AG08395 (cell line): ENCODE measurements around the gene LRRC32.
A peak's percentile ranks its signal among the peaks of the same experiment; 100 is the strongest.

Source experiments
- DNase-seq: peaks from one replicate; pipeline ENCODE4 v3.0.0; 2012; ENCODE audit warnings: mixed read lengths, low spot score

The LRRC32 gene

DNA sequence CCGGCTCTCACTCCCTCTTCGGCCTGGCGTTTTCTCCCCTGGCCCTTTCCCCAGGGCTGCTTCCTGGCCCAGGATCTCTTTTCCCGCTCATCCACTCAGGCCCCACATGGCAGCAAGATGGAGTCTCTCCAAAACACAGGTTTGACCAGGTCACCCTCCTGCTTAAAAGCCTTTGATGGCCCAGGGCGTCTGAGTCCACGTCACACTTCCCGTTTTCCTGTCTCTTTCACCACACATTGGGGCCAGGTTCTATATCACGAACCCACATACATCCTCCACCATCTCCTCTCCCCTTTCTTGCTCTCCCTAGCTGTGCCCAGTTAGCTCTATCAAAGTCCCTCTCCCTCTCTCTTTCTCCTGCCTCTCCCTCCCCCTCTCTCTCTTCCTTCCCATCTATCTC, 7.8 kb upstream of the LRRC32 start:
- DNase-seq: no peak

DNA sequence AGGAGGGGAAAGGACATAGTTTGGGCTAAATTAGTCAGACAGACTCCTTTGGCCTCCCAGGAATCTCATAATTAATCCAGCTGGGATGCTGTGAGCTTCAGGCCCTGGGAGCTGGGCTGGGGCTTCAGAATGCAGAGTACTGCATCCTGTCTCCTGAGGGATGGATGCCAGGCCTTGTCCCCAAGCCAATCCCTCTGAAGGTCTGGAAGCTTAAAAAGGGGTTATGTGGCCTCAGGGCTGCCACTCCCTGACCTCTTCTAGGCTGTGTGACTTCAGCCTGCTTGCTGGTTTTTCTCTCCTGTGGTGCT, 6.9 kb upstream of the LRRC32 start:
- DNase-seq: peak; percentile 47

- DNase-seq: no peak
Observed at GRCh38 chr11:76676636-76677457, 6.3 kb upstream of the LRRC32 start.

DNA sequence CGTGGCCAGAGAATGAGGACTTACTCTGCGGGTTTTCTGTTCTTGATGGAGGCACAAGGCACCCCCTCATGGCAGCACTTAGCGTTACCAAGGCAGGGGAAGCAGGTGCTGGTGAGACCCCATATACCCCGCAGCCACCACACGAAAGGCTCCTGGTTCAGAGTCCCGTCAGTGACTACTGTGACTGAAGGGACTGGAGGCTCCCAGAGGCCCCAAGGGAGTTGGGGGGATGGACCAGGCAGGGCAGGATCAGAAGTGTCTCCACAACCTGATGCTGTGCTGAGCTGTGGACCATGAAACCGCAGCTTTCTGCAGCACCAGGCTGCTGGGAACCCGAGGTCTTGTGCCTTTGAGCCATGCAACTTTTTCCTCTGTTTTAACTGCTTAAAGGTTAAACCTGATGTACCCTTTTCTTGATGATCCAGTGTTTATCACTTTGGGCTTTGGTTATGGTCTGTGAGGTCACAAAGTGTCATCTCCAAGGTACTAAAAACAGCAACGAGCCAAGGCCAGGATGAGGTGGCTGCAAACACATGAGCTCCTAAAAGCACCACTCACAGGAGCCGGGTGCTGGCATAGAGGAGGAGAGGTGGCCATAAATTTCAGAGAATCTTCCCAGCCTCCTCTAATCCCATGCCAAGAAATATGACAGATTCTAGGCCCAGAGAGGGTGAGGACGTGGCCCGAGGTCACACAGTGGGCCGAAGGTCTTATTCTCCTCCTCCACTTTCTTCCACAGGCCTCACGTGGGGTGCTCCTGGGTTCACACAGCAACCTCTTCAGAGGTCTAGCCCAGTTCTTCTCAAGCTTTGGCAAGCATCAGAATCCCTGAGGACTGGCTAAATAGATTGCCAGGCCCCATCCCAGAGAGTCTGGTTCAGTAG, 4.2 kb upstream of the LRRC32 start:
- no peak for DNase-seq

DNA sequence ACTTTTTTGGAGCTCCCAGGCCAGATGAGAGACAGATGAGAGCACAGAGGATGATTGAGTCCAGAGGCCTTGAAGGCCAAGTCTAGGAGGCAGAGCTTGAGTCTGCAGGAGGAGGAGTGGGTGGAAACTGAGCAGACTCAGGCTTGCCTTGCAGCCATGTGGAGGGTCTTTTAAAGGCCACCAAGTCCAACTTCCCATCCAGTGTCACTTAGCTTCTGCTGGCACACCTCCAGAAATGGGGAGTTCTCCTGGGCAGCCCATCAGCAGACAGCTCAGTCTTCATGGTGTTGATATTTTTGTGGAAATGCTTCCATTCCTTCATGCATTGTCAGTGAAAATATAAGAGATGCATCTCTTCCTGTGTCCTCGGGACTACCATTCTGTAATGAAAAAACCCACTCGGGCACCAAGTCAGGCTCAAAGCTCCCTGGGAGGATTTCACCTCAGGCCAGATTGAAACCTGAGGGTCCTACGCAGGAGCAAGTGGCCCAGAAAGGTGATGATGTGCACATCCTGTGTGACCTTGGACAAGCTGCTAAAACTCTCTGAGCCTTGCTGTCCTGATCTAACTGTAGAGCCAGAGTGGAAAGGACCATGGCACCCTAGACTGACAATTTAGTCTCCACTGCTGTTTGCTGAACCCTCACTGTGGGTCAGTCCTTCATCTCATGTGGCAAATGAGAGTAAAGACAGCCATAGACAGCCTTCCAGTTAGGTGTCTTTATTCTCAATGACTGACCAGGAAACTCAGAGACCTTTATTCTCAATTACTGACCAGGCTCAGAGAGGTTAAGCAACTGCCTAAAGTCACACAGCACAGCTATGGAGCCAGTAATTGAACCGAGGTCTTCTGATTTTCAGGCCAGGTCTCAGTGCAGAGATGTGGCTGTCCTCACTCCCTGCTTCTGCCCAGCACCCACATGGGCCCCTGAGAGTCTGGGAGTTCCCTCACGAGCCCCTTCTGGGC, 2.9 kb upstream of the LRRC32 start:
- DNase-seq: no peak

DNA sequence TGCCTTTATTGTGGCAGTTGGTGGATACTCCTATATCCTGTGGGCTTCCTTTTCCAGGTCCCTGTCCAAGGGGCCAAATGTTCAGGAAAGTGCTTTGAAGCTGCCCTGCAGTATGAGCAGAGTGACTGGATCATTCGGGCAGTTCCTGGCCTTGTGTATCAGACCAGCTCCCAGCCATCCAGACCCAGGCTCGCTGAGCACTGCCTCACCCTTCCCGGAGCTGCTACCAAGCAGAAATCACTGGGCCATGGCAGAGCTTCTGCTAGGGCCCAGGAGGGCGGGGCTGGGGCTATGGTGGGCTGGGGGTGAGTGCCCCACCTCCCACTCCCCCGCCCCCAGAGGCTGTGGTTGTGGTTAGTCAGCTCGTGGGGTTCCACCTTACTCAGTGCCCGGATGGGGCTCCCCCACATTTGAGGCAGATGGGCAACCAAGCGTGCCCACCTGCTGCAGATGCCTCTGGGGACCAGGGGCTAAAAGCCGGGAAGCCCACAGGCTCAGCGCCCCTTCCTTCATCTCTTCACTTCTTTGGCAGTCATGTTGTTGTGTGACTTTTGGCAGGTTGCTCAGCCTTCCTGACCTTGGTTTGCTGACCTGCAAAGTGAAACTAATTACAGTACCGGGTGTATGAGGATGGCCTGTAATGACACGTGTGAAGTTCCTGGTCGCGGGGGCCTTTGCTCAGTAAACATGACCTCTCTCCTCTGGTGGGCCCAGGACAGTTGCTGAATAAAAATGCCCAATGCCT, 2.1 kb upstream of the LRRC32 start:
- no peak for DNase-seq

GRCh38 chr11:76671626-76672309, 1.2 kb upstream of the LRRC32 start:
- no peak for DNase-seq

- no peak for DNase-seq
Observed at GRCh38 chr11:76671237-76671592, 668 bp upstream of the LRRC32 start.

DNA sequence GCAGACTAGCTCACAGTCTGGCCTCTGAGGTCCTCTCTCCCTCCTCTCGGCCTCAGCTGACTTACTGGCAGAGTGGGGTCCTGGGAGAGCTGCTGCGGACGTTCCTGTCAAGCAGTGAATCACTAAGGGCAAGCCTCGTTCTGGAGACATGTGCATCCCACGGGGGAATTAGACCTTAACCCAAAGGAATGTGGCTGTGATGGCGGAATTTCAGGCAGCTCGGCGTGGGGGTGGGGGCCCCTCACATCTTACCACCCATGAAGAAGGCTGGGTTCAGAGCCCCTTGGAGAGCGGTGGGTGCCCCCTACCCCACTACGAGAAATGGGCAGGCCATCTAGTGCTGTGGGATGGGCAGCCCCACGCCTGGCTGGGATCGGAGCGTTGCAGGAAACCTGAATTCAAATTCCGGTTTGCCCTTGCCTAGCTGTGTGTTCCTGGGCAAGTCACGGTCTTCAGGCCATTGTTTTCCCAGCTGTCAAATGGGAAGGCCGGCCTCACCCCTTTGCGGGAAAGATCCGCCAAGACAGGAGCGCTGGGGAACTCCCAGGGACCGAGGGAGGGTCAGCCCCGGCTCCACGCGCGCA, 554 bp downstream of the LRRC32 start:
- DNase-seq: peak; percentile 72

DNA sequence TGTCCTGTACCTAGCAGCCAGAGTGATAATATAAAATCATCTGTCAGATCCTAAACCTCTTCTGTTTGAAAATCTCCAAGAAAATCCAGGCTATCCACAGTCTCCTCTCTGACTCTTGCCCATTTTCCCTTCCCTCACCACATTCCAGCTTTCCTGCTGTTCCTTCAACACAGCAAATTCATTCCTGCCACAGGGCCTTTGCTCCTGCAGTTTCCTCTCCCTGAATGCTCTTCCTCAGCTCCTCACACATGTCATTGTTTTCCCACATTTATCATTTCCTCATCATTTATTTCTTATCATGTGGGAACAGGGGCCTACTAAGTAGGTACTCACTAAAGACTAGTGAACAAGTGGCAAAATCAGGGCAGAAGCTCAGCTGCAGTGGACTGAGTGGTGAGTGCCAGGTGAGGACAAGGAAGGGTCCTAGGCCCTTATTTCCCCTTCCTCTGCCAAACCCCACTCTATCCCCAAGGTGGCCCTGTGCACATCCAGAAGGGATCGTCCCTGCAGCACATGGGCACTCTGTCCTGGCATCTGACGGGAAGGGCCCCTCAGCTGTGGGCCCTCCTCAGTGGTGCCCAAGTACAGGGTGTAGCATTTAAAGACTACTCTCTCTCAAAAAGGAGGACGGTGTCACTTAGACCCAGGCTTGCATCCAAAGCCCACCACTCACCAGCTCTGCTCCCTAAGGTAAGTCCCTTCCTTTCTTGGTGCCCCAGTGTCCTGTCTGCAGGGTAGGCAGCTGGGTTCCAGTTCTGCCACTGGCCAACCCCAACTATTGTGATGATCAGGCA, 2.0 kb downstream of the LRRC32 start:
- DNase-seq: no peak

DNA sequence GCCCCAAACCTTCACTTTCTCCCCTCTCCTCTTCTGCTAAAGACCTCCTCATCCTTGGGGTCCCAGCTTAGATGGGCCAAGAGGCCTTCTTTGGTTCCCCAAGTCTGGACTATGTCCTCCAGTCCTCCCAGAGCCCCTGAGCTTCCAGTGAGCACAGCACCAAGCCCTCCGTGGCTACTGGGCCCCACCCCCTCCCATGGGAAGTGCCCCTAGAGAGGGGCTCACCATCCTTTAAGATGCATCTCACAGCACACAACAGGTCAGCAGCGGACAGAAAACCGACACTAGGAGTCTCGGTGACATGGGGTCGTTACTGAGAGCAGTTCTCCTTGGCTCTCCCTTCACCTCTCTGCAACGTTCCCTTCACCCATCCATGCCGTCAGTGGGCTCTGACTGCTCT, 2.7 kb downstream of the LRRC32 start:
- DNase-seq: no peak

- no peak for DNase-seq
Observed at GRCh38 chr11:76667271-76667818, 3.2 kb downstream of the LRRC32 start.

DNA sequence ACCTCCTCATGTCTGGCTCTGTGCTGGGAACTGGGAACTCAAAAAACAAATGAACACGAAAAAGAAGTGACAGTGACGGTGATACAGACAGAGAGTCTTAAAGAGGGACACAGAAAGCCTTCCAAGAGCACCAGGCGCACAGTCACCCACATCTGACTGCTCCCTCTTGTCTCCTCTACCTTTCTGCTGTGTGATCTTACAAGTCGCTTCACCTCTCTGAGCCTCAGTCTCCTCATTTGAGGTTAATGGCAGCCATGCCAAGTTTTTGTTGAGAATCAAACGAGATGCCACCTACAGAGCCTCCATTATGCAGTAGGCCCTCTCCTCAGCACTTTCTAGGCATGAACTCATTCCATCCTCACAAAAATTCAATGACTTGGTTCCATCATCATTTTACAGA, 3.7 kb downstream of the LRRC32 start:
- no peak for DNase-seq

GRCh38 chr11:76666408-76666807, 4.1 kb downstream of the LRRC32 start:
- DNase-seq: peak; percentile 57

GRCh38 chr11:76665921-76666351, 4.6 kb downstream of the LRRC32 start:
- no peak for DNase-seq

DNA sequence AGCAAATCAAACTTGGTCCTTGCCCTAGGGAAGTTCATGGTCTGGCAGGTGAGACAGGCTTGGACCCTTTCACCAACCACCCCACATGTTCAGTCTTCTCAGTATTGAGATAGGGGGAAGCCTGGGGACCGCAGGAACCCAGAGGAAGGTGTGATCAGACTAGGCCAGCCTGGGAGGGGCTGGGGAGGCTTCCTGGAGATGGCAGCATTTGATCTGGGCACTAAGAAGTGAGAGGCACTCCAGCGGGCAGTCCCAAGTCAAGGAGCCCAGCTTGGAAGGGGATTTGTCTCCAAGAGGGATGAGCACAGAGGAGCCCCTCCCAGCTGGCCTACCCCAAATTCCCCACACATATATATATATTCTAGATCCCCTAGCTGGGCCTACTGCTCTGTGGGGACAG, 5.4 kb downstream of the LRRC32 start:
- no peak for DNase-seq

GRCh38 chr11:76664578-76665061, 5.9 kb downstream of the LRRC32 start:
- no peak for DNase-seq

GRCh38 chr11:76663912-76664440, 6.6 kb downstream of the LRRC32 start:
- no peak for DNase-seq

DNA sequence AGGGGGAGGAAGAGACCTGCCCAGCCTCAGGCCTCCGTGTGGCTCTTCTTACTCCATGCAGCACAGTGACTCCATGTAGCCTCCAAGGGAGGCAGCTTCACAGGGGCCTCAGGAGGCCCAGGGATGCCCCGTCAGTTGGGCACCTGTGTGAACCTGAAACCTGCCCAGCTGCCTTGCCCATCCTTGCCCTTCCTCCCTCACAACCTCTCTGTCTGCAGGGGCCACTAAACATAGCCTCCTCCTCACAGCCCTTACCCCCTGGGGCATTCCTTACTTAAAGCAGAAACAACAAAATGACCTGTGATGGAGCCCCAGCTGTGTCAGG, 7.1 kb downstream of the LRRC32 start:
- DNase-seq: no peak
